Glomerular visceral epithelial cell (primary cell): ENCODE measurements around the gene ARHGEF10L.
"Not testable (repeated sequence)": the region's sequence is repeated elsewhere in the genome, so short reads cannot be mapped to it uniquely, and the experiment has no call there.

ENCODE experiments used
- DNase-seq: peaks from one replicate; pipeline ENCODE4 v3.0.0-alpha.2; 2016; ENCODE audit errors: extremely low spot score

ARHGEF10L gene

GRCh38 chr1:17742583-17742982 lies 203.1 kb downstream of the ARHGEF10L start:
- DNase-seq: no peak

DNA sequence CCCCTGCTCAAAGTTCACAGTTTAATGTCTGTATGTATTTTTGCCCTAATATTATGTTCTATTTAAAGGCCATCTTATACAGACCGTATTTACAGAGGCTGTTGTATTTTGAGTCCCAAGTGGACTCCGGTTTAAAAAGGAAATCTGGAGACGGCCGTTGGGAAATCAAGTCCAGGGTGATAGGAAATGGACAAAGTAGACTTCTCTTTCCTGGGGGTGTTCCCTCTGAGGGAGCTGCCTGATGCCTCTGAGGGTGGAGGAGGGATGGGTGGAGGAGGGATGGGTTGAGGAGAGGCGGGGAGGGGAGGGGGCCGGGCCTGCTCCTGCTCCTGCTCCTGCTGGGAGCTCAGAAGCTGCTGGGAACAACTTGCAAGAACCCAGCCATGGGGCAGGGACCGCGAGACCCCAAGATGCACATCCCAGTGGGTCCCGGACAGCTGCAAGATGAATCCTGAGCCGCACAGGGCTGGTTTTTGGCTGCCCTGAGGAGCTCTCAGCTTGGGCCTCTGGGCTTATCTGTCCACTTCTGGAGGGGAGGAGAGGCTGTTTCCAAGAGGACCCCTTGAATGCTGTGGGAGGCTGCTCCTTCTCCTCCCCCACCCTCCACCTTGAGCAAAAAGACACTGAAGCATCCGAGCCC lies 203.6 kb downstream of the ARHGEF10L start:
- no peak for DNase-seq

DNA sequence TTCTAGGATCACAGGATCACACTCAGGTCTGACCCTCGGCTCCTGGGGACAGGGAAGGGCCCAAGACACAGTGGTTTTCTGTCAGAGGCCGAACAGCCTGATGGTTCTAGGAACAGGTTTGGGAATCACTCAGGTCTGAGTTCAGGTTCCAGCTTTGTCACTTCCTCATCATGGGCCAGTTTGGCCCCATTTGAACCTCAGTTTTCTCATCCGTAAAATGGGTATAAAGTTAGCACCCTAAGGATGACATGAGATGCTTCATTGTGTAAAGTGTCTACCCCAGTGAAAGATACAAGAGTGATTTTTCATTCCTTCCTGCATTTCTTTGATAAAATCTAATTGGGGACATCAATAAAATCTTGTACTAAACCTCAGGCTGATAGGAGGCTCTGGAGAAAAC lies 204.4 kb downstream of the ARHGEF10L start:
- no peak for DNase-seq

DNA sequence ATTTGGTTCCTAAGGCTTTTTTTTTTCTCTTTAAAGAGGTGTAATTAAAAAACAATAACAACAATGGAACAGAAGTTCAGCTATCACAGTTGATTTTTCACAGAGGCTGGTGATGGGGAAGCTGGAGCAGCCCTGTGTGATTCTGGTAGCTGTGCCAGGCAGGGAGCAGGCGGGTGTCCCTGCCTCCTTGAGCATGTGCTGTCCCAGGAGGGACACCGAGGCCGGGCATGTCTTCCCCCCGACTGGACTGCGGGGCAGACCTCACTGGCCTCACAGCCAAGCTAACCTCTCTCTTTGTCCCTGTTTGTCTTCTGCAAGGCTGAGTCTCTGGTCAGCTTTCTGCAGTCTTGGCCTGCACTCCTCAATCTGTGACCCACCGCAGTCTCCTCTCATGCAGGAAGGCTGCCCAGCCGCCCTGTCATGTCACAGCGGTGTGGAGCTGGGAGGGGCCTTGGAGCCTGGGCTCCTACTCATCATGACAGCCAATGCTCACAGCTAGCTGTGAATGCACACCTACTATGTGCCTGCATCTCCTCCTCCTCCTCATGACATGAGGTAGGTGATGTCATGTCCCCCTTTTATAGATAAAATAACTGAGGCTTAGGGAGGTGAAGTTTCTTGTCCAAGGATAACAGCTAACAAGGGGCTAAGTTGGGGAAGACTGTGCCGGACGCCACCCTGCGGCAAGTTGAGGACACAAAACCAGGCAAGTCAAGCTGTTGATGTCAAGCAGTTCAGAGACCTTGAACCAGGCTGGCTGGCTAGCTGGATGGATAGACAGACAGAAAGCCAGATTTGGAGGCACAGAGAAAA lies 205.4 kb downstream of the ARHGEF10L start:
- no peak for DNase-seq

DNA sequence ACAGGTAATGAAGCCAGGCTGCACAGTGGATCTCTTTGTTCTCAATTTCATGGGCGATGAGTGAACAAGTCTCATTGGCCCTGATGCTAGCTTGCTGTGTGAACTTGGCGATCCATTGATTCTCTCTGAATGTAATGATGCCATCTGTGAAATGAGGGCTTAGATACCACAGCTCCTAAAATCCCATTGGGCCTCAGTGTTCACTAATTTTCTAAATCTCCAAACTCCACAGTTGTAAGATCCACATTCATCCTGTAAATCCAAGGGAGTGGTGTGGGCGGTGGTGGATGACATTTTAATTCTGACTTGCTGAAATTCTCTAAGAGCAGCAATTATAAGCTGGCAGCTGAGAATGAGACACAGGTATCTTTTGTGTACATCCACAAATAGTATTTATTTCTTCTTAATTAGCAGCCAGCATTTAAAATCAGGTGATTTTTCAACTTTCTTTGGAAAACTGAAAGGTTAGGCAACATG lies 206.0 kb downstream of the ARHGEF10L start:
- DNase-seq: no peak

DNA sequence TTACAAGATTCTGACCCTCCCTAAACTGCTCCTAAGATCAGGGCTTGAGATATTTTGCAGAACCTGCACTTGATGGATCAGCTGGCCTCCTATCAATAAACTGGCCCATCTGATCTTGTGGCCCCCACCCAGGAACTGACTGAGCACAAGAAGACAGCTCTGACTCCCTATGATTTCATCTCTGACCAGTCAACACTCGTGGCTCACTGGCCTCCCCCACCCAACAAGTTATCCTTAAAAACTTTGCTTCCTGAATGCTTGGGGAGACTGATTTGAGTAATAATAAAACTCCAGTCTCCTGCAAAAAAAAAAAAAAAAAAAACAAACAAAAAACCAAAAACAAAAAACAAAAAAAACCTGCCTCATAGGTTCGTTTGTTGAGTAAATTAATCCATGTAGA lies 206.8 kb downstream of the ARHGEF10L start:
- DNase-seq: not testable (repeated sequence)

- DNase-seq: no peak
These were observed 207.4 kb downstream of the ARHGEF10L start for GRCh38 chr1:17746920-17747319.
